ENCODE results near the gene ANKFN1.
"Not testable (repeated sequence)": the region's sequence is repeated elsewhere in the genome, so short reads cannot be mapped to it uniquely, and the experiment has no call there.

The ANKFN1 gene

DNA sequence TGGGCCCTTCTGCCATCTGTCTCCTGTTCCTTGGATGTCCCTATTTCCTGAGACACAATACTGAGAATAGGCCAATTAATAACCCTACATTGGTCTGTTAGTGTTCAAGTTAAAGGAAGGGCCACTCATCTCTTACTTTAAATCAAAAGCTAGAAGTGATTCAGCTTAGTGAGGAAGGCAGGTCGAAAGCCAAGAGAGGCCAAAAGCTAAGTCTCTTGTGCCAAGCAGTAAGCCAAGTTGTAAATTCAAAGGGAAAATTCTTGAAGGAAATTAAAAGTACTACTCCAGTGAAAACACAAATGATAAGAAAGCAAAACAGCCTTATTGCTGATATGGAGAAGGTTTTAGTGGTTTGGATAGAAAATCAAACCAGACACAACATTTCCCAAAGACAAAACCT lies 28.8 kb downstream of the ANKFN1 start:
- no peak for DNase-seq

GRCh38 chr17:56184650-56185049 lies 31.4 kb downstream of the ANKFN1 start:
- no peak for DNase-seq

DNA sequence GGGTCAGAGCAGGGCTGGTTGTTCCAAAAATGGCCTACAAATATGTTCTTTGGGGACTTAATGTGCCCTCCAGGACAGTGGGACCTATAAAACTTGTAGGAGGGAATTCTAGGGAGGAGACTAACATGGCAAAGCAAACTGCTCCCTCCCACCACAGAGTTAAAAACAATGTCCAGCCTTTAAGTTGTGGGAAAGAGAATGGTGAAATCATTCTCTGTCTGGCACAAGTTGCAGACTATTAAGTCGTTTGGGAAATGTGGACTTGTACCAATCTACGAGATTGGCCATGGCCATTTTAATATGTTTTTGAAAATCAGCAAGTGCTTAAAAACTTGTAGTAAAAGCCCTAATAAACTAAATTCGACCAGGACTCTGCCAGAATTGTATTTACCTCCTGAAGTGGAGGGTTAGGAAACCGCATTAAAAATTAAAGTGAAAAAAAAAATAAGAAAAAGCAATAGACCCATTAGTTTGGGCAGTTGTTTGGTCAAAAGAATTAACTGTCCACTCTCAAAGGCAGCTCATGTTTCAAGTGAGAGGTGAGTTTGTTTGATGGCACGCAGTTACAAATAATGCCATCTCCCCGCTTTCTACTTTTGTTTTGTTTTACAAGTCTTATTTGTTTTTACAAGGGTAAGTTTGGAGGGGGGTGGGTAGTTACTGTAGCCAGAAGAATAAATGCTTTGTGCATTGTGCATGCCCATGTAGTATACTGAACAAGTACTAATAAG lies 32.4 kb downstream of the ANKFN1 start:
- DNase-seq: no peak

GRCh38 chr17:56186222-56186786 lies 33.0 kb downstream of the ANKFN1 start:
- DNase-seq: no peak

DNA sequence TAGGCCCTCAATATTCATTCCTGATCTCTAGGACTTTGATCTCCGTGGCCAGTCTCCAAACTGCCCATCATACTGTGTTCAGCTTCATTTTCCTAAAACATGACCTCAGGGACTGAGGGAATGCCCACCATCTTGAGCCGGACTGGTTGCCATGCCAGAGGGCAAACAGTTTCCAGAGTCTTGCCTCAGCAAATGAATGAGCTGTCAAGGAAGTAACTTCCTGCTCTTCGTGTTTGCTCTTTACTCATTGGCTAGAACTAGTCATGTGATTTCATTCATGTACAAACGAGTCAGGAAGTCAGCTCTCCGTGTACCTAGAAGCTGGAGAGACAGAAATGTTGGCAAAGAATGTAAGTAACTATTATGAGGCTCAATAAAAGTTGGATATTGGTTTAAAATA lies 50.2 kb downstream of the ANKFN1 start:
- DNase-seq: no peak

- no peak for DNase-seq
These were observed 53.1 kb downstream of the ANKFN1 start for GRCh38 chr17:56206351-56206750.

GRCh38 chr17:56213031-56213430 lies 59.8 kb downstream of the ANKFN1 start:
- DNase-seq: no peak

DNA sequence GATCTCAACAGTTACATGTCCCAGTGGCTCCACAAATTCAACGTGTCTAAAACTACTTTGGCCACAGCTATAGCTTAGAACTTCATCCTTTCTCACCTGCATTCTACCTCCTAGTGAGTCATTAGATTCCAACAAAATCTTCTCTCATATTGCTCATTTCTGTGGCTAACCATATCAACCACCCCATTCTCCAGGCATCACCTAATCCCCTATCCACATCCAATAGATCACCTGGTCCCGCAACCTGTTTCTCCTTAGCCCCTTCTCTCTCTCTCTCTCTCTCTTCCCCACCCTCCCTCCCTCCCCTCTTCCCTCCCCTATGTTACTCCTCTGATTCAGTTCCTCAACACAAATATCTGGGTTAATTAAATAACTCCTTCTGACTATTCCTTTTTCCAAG lies 64.6 kb downstream of the ANKFN1 start:
- DNase-seq: no peak

- DNase-seq: no peak
These were observed 69.0 kb downstream of the ANKFN1 start for GRCh38 chr17:56222255-56222654.

DNA sequence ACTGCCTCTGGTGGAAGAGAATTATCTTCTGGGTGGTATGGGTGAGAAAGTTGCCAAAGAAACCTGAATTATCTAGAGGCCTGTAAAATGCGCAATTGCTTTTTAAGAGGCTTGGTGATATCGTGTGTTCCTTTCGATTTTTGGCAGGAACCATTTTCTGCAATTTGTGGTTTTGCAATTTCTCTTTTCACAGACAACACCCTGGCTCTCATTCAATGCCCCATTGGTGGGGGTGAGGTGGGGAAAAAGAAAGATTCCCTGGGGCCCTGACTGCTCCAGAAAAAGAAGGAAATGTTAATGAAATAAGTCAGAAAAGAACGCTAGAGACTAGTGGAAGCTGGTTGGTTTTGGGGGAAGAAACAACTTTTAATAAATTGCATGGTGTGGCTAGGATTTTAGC lies 77.4 kb downstream of the ANKFN1 start:
- no peak for DNase-seq

DNA sequence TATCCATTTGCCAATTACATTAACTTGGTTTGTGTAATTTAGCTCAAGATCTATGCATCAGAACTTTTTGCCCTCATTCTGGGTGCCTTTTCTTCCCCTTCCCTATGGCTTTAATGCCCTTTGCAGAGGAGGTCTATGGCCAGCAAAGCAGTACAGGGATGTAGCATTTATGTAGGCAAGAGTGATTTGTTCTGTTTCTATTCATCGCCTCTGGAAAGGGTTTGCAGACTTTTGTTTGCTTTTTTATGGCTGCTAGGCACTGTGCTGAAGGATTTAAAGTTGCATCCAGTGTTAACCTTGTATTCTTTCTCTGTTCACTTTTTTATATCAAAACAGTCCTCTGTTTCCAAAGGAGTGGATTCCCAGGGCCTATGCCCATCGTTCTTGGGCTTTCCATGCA lies 78.0 kb downstream of the ANKFN1 start:
- DNase-seq: no peak

GRCh38 chr17:56231693-56232092 lies 78.4 kb downstream of the ANKFN1 start:
- DNase-seq: no peak

- no peak for DNase-seq
These were observed 91.1 kb downstream of the ANKFN1 start for GRCh38 chr17:56244268-56244890.

GRCh38 chr17:56247816-56248215 lies 94.5 kb downstream of the ANKFN1 start:
- DNase-seq: no peak

DNA sequence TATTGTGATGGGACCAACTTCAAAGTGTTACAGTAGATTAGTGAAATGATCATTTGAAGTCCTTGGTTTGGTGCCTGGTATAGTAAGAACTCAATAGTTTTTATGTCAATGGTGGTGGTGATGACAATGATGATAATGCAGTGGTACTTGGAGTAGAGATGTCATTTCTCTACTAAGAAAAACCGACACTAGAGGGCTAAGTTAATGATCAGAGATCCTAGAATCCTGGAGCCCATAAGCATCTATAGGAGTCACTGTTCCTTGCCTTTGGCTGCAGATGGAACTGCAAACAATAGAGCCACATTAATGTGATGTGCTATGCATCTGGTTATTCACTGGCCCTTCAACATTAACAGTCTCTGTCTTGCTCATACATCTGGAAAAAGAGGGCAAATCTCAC lies 103.8 kb downstream of the ANKFN1 start:
- no peak for DNase-seq

GRCh38 chr17:56260376-56261002 lies 107.2 kb downstream of the ANKFN1 start:
- DNase-seq: no peak

GRCh38 chr17:56262803-56263202 lies 109.5 kb downstream of the ANKFN1 start:
- no peak for DNase-seq

GRCh38 chr17:56269556-56270389 lies 116.5 kb downstream of the ANKFN1 start:
- DNase-seq: no peak

DNA sequence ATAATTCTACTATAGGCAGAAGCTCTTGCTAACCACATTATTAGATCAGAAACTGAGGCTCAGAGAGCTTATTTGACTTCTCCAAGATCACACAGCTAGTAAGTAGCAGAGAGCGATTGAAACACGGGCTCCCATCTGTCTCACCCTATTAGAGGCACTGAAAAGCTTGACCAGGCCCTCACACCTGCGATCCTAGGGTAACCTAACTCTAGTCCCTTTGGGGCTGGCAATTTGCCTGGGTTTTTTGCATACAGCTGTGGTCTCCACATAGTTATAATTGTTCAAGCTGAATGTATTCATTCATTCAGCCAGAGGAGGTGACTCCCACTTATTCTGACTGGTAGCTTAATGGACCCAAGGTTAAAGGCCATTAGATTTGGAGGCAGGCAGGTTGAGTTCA lies 121.2 kb downstream of the ANKFN1 start:
- DNase-seq: no peak

DNA sequence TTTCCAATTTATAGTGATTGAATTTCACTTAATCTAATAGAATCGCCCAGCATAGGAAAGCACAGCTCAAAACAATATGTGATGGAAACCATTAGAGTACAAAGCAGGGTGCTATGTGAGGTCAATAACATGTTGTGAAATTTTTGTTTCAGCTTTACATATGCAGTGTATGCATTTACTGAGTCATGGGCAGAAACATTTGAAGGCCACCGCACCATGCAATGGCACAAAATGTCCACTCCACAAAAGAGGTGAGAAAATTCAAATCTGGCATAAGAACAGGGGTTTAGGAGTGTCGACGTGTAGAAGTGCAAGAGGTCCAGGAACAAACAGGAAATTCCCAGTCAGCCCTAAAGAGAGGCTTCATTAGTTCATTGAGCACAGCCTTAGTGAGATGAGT lies 131.2 kb downstream of the ANKFN1 start:
- DNase-seq: no peak

- DNase-seq: not testable (repeated sequence)
These were observed 135.5 kb downstream of the ANKFN1 start for GRCh38 chr17:56288786-56289185.

DNA sequence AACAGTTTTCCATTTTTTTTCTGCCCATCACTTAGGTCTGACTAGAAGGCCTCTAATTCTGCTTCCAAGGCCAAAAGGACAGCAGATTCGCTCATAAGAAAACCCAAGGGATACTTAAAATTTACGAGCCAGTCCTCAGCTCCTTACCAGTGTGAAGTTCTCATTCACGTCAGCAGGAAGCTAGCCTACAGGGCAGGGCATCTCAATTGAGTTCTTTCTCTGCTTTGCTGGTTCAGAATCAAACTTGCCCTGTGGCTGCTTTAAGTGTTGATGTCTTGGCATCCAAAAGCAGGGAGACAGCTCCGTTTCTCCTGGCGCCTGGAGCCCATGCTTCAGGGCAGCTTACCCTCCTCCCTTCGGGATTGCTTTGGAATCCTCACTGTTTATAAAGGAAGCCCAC lies 136.0 kb downstream of the ANKFN1 start:
- no peak for DNase-seq
